ENCODE measurements around the gene KISS1R. TPM values are rescaled to one million over a fixed set of nuclear protein-coding genes. Genes with fewer than 3 reads are reported as not detected.
"Not testable (repeated sequence)": the region's sequence is repeated elsewhere in the genome, so short reads cannot be mapped to it uniquely, and the experiment has no call there.

KISS1R gene
- polyA plus RNA-seq, 5 donors = 0.15 TPM; not detected in 4

DNA sequence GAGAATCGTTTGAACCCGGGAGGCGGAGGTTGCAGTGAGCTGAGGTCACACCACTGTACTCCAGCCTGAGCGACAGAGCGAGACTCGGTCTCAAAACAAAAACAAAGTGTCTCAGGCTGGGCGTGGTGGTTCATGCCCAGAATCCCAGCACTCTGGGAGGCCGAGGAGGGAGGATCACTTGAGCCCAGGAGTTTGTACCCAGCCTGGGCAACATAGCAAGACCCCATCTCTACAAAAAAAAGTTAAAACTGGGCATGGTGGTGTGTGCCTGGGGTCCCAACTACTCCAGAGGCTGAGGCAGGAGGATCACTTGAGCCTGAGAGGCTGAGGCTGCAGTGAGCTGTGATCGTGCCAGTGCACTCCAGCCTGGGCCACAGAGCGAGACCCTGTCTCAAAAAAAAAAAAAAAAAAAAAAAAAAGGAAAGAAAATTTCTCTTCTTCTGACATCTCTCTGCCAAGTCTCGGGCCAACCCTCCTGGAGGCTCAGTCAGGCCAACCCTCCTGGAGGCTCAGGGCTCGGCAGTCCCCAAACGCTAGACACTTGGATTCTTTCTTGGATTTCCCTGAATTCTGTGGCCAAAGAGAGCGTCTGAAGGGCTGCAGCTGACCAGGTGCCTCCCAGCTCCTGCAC, 35.0 kb downstream of the KISS1R start:
- DNase-seq = no peak

GRCh38 chr19:952680-953444, 35.7 kb downstream of the KISS1R start:
- peak in 1 of 2 donors; percentile 52 for DNase-seq

DNA sequence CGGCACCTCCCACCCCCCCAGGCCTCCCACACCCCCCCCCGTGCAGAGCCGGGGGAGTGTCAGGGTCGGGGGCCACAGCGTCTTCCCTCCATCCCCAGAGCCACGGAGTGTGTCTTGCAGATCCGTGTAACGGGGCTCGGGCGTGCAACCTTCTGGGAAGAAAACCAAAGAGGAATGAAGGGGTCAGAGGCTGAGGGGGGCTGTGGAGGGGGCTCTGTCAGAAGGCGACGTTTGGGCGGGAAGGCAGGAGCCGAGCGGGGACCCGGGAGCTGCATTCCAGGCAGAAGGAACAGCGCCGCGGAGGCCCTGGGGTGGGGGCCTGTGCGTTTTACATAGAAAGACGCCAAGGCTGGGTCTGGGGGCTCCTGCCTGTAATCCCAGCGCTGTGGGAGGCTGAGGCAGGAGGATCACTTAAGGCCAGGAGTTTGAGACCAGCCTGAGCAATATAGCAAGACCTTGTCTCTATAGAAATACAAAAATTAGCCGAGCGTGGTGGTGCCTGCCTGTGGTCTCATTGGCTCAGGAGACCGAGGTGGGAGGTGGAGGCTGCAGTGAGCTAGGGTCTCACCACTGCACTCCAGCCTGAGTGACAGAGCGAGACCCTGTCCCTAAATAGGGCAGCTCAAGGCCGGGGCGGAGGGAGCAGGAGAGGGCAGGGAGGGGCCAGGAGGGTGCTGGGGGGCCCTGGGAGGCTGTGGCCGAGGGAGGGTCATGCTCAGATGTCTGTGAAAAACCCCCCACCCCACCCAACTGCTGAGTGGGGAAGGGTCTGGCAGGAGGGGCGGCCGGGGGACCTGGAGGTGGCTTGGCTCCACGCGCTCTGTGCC, 36.5 kb downstream of the KISS1R start:
- DNase-seq = no peak

DNA sequence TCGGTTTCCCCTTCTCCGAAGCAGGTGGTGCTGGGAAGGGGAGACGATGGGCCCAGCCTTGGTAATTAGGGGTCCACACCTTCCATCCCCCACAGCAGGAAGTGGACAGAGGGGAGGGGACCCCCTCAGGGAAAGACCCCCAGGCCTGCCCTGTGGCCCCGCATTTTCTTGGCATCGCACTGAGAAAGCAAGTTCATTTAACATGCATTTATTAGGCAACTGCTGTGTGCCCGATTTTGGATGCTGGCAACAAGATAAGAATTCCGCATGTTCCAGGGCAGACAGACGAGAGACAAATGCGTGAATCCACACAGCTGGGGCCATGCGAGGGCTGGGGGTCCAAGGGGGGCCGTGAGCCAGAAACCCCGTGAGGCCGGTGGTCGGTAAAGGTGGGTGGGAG, 37.1 kb downstream of the KISS1R start:
- no peak for DNase-seq

DNA sequence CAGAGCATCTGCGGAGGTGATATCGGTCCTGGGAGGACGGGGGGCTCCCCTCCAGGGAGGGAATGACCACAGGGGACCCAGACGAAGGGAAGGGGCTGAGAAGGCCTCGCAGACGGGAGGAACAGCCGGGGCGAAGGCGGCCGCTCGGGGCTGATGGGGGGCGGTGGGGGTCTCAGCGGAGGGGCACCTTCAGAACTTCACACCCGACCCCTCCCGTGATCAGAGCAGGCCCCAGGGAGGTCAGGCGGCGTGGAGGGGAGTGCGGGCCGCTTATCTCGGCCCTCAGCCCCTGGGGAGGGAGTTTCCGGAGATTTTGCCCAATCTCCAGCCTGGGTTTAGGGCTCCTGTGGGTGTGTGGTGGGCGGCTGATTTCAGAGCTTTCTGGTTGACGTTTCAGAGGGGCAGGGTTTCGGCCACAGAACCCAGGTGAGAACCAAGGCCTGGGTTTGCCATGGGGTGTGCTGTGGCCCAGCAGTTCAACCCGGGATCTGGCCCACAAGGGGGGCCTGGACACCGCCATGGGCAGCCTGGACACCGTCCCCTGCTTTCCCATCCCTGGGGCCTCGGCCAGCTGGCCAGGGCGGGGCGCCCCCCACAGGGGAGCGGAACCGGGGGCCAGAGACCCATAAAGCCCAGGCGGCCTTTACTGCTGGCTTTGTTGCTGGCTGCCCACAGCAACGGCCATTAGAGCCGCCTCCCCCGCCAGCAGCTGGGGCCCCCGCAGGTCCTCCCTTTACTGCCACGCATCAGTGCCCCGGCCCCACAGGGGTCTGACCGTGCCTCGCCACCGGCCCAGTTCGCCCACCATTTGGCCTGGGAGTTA, 37.8 kb downstream of the KISS1R start:
- DNase-seq = no peak

DNA sequence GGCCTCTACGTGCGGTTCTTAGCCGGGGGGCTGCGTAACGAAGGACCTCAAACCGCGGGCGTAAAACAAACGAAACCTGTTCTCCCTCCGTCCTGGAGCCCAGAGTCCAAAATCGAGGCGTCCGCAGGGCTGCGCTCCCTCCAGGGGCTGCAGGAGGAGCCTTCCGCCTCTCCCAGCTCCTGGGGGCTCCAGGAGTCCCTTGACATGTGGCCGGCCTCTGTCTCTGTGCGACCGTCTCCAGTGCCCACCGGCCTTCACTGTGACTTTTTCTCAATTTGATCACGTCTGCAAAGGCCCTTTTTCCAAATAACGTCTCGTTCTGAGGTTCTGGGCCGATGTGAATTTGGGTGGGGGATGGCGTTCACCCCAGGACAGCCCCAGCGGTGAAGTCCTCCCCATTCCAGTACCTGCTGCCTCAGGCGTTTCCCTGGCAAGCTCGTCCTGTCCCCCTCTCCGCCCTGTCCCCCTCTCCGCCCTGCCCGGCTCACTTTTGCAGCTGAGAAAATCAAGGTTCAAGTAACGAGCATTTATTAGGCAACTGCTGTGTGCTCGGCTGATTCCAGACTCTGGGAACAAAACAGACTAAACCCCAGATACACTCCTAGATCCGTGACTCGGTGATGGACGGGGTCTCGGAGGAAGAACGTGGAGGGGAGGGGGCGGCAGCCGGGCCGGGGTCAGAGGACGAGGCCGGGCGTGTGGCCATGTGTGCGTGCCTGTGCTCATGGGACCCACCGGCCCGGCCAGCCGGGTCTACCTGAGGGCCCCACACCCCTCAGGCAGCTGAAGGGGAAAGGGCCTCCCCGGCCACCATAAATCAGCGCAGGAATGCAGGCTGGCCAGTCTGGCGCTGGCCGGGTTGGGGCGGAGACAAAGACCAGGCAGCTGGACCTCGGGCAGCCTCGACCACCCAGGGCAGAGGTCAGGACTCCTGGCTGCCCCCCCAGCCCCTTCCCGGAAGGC, 39.0 kb downstream of the KISS1R start:
- no peak for DNase-seq

GRCh38 chr19:956766-957440, 39.8 kb downstream of the KISS1R start:
- DNase-seq = no peak

DNA sequence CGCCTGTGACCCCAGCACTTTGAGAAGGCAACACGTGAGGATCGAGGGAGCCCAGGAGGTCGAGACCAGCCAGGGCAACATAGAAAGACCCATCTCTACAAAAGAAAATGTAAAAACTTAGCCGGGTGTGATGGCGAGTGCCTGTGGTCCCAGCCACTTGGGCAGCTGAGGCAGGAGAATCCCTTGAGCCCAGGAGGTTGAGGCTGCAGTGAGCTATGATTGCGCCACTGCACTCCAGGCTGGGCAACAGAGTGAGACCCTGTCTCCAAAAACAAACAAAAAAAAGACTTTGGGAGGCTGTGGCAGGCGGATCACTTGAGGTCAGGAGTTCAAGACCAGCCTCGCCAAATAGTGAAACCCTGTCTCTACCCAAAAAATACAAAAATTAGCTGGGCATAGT, 40.4 kb downstream of the KISS1R start:
- DNase-seq = not testable (repeated sequence)

- no peak for DNase-seq
Observed at GRCh38 chr19:958967-959855, 42.1 kb downstream of the KISS1R start.

GRCh38 chr19:960020-960419, 42.9 kb downstream of the KISS1R start:
- no peak for DNase-seq

GRCh38 chr19:960601-960938, 43.4 kb downstream of the KISS1R start:
- no peak for DNase-seq

DNA sequence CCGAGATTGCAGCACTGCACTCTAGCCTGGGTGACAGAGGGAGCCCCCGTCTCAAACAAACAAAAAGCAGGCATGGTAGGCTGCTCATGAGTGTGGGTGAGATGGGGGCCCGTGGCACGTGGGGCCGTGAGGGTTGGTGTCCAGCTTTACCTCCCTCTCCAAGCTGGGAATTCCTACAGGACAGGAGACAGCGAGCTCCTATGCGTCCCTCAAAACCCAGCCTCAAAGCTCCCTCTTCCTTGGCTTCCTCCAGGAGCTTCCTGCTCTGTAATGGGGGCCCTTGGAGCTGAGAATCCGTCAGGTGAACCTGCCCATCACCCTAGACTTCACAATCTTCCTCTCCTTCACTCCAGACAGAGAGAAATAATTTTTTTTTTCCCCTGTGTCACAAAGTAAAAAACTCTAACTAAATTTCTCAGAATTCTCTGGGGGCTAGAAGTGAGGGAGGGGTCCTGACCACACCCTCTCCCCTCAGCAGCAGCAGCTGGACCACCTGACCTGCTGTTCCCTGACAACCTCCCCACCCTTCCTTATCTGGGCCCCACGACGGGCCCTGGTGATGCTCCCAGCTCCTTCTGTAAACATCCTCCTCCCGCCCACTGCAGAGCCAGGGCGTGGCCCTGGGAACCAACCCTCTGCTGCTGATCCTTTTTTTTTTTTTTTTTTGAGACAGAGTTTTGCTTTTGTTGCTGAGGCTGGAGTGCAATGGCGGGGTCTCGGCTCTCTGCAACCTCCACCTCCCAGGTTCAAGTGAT, 44.9 kb downstream of the KISS1R start:
- DNase-seq = no peak

- no peak for DNase-seq
Observed at GRCh38 chr19:962683-963400, 45.7 kb downstream of the KISS1R start.

- no peak for DNase-seq
Observed at GRCh38 chr19:963486-963951, 46.4 kb downstream of the KISS1R start.

DNA sequence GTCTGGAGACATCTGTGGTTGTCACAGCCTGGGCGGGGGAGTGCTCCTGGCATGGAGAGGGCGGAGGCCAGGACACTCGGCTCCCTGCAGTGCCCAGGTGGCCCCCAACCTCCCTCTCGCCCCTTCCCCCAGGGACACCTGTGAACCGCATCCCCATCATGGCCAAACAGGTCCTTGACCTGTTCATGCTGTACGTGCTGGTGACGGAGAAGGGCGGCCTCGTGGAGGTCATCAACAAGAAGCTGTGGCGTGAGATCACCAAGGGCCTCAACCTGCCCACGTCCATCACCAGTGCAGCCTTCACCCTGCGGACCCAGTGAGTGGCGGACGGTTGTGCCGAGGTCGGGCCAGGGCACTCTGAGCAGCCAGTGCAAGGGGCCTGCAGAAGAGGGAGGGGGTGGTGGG, 47.0 kb downstream of the KISS1R start:
- DNase-seq = no peak

GRCh38 chr19:964761-965694, 47.9 kb downstream of the KISS1R start:
- DNase-seq = no peak

Data from right lung (tissue), 5 donors.